Testis (tissue), 2 donors: ENCODE data around the gene FMNL2.

ENCODE experiments used
- POLR2A ChIP-seq: fragments of 450-650 bp; IDR thresholded peaks from one replicate; pipeline ENCODE4 v1.6.1; 2017; ENCODE audit warnings: antibody characterized with exemption, mild to moderate bottlenecking, moderate library complexity
- TF ChIP-seq, protein P1 (sequence below), 3 experiments: fragments of 450-650 bp in 2 of 3; fragments of 200-600 bp in 1 of 3; sonication (generic) in 1 of 3; IDR thresholded peaks; one replicate each; pipeline ENCODE4 v1.5.1; 2016 to 2019; ENCODE audit warnings: antibody characterized with exemption in 3 of 3, mild to moderate bottlenecking in 2 of 3, moderate library complexity in 1 of 3

DNA sequence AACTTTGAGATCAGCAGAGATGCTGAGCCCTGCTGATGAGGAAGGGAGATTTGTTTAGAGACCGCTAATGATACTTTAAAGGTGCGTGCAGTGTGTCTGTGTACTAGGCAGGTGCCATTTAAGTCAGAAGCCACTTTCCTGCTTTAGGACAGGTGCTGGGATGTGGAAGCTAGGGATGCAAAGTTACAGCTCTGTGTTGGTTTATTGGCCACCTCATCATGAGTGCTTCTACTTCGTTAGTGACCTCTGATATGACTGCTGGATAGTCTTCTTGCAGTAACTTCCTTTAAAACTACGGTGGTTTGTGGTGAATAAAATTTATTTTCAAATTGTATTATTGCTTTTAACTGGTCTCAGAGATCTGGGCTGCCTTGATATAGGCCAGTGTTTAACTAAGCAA lies 44.1 kb downstream of the FMNL2 start:
- TF ChIP-seq, protein P1, sequence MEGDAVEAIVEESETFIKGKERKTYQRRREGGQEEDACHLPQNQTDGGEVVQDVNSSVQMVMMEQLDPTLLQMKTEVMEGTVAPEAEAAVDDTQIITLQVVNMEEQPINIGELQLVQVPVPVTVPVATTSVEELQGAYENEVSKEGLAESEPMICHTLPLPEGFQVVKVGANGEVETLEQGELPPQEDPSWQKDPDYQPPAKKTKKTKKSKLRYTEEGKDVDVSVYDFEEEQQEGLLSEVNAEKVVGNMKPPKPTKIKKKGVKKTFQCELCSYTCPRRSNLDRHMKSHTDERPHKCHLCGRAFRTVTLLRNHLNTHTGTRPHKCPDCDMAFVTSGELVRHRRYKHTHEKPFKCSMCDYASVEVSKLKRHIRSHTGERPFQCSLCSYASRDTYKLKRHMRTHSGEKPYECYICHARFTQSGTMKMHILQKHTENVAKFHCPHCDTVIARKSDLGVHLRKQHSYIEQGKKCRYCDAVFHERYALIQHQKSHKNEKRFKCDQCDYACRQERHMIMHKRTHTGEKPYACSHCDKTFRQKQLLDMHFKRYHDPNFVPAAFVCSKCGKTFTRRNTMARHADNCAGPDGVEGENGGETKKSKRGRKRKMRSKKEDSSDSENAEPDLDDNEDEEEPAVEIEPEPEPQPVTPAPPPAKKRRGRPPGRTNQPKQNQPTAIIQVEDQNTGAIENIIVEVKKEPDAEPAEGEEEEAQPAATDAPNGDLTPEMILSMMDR (IDR thresholded peaks at IDR 0.05), result no peak
- TF ChIP-seq POLR2A, result no peak
